ENCODE data around the gene TSPAN14. TPM values are rescaled to one million over a fixed set of nuclear protein-coding genes. Genes with fewer than 3 reads are reported as not detected.

TSPAN14 gene
- total RNA-seq = 19.2 and 77.0 TPM in 2 replicates

GRCh38 chr10:80453842-80454512 is at the start of gene TSPAN14:
Gene TSPAN14 (plus strand): TSS chr10:80454310. CDS start chr10:80489234, 34,924 bp downstream.

GRCh38 chr10:80408242-80409101 is 45.6 kb upstream of the TSPAN14 start, which contains the start of gene PRXL2A:
Gene PRXL2A (plus strand): TSS chr10:80408551. CDS start chr10:80420468, 11,917 bp downstream.

DNA sequence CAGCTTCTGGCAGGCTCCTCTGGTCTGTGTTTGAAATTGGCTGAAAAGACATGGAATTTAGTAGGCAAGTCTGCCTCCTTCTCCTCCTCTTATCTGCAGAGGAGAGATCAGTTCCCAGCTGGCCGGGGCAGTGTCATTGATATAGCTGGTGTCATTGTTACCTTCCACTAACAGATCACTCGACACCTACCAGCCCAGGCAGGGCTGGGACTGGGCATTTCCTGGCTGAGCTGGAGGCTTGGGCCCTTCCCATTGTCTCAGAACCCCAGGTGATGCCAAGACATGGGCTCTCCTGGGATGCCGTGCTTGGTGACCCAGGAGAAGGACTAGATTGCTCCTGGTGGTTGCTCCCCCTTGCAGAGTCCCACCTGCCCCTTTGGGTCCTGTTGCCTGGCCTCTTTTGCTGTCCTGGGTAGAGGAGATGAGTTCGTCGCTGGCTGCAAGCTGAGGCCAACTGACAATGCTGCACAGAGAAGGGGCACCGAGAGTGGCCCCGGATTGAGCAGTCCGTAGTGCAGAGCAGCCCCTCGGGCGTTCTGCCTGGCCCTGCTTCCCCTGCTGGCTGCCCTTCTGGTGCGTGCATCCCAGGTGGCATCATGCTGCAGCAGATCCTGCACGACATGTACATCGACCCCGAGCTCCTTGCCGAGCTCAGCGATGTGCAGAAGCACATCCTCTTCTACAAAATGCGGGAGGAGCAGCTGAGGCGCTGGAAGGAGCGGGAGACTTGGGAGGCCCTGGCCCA is 83.8 kb downstream of the TSPAN14 start, which contains the start of gene SH2D4B:
TSS of gene SH2D4B (plus strand) at position 167 of the 745 bp plus-strand sequence. CDS start at position 597, 430 bp downstream.

Other genes starting within 250 kb of the TSPAN14 start
- 78.1 and 119 TPM in 2 replicates for gene ANXA11, start 248.8 kb upstream of the TSPAN14 start, total RNA-seq
- not detected in 2 replicates for gene MAT1A, start 164.7 kb upstream of the TSPAN14 start, total RNA-seq
- not detected in 2 replicates for gene DYDC1, start 97.6 kb upstream of the TSPAN14 start, total RNA-seq
- gene DYDC2, start 97.5 kb upstream of the TSPAN14 start, total RNA-seq = not detected in 2 replicates
- 0.39 and 0.98 TPM in 2 replicates for gene PRXL2A, start 45.8 kb upstream of the TSPAN14 start, total RNA-seq
- under 0.01 and 0.22 TPM in 2 replicates for gene SH2D4B, start 83.6 kb downstream of the TSPAN14 start, total RNA-seq